Sciatic nerve (tissue), 2 donors: ENCODE results near the gene TRIM13. TPM values are rescaled to one million over a fixed set of nuclear protein-coding genes. Genes with fewer than 3 reads are reported as not detected.
"Not testable (repeated sequence)": the region's sequence is repeated elsewhere in the genome, so short reads cannot be mapped to it uniquely, and the experiment has no call there.

Experiments
- ATAC-seq: fragments of 200-7000 bp; cut with Tn5 transposase; one replicate; pipeline ENCODE4 v1.9.1; 2020; ENCODE audit warnings: mild to moderate bottlenecking, moderate library complexity
- DNase-seq: peaks from one replicate; pipeline ENCODE4 v3.0.0-alpha.2; 2020; ENCODE audit warnings: low spot score
- intact Hi-C: fragments of 100-400 bp; cut with DNase I; formaldehyde crosslinking; loops from one replicate; pipeline ENCODE4 v1.14.2; 2022
- microRNA-seq: library from miRNA; unstranded; fragments of <30 nt; microRNA quantifications from one replicate; pipeline ENCODE4 v1.2.0, GENCODE V29; 2020
- total RNA-seq: library from RNA; stranded (reverse); fragmentation: NEBNext Ultra II Directional; extraction: Animal tissue kit (Norgen Biotek cat#: 25700); gene quantifications from one replicate; pipeline ENCODE4 v1.2.1, GENCODE V29; 2021
- donor health status: DM: no; HTN: no; CAD: no.
- donor health status: DM: no; HTN: no; CAD: no.

The TRIM13 gene
- total RNA-seq, 1 donor from 2014 or later: 25.1 TPM

DNA sequence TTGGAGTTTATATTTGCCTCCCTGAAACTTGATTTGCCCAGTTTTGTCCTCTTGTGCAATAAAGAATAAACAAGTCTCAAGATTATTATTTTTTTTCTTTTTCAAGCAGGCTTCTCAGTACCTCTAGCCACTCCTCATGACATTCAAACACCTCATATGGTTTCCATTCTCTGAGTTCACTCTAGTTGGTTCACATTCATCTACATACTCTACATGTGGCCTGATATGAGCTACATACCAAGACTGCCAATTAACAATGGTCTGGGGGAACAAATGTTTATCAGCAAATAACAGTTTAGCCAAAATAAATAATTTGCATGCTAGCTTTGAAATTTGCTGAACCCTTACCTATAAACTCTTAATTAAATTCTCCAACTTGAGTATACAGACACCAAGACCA lies 40.9 kb downstream of the TRIM13 start:
- intact Hi-C loops: no loop called here
- no peak for ATAC-seq
- DNase-seq: no peak

DNA sequence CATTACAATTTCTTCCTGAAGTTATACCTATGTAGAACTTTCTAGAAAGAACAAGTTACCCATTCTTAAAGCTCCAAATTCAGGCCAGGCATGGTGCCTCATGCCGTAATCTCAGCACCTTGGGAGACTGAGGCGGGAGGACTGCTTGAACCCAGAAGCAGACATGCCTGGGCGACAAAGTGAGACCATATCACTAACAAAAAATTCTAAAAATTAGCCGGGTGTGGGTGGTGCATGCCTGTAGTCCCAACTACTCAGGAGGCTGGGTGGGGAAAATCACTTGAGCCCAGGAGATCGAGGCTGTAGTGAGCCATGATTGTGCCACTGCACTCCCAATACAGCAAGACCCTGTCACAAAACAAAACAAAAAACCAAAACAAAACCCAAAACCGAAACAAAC lies 41.4 kb downstream of the TRIM13 start:
- DNase-seq: no peak
- ATAC-seq: no peak
- intact Hi-C loops: no loop called here

DNA sequence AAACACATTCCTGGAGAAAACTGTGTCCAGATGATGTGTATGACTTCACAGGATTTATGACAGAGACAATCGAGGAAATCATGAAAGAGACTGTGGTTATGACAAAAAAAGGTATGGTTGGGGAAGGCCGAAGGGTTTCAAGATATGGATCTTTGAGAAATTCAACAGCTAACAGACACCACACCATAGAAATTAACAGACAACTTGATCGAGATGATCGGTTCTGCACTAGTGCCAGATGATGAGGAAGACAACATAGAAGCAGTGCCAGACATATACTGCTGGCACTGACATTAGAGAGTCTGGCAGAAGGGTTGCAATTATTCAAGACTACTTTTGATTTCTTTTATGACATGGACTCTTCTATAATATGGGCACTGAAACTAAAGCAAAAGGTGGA lies 55.6 kb downstream of the TRIM13 start:
- ATAC-seq: no peak
- intact Hi-C loops: no loop called here

DNA sequence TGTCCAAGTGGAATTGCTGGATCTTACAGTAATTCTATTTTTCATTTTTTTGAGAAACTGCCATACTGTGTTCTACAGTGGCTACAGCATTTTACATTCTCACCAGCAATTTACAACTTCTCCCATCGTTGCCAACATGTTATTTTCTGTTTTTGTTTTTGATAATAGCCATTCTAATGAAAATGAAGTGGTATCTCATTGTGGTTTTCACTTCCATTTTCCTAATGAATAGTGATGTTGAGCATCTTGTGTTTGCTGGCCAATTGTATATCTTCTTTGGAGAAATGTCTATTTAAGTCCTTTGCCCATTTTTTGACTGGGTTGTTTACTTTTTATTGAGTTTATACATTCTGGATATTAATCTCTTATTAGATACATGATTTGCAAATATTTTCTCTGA lies 57.0 kb downstream of the TRIM13 start:
- no peak for ATAC-seq
- intact Hi-C loops: no loop called here

More for the DNA sequence above, 55.6 kb downstream of the TRIM13 start:
- DNase-seq: no peak

DNA sequence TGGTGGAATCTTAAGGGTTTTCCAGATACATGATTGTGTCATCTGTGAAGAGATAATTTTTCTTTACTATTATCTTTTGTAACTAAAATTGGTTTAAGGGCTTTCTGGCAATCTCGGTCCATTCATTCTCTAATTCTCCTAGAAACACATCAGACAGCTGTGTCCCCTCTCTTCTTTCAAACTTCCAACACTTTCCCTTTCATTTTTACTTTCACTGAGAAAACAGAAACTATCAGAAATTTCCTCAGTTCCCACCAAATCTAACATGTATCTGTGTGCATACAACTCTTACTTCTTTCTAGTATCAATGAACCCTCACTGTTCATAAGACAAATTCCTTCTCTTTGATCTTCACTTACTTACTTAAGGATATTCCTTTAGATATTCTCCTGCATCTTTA lies 58.6 kb downstream of the TRIM13 start:
- intact Hi-C loops: no loop called here
- ATAC-seq: no peak

More for the DNA sequence above, 57.0 kb downstream of the TRIM13 start:
- no peak for DNase-seq

DNA sequence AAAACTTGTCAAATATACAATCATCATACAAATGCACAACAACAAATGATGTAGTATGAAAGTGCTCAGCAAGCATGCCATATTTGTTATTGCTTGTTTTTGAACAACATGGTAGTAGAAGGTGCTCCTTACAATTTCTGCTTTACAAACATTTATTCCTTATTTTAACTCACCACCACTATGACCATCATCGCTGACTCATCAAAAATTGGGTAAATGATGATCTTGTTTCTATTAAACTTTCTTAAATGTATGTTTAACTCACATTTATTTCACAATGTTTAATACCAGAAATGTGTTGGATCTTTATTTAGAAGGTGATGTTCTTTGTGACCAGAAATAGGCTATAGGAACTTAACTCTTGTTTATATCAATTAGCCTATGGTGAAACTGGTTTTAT lies 63.9 kb downstream of the TRIM13 start:
- DNase-seq (no peak), ATAC-seq (no peak)
- intact Hi-C loops: no loop called here

More for the DNA sequence above, 58.6 kb downstream of the TRIM13 start:
- DNase-seq: no peak

DNA sequence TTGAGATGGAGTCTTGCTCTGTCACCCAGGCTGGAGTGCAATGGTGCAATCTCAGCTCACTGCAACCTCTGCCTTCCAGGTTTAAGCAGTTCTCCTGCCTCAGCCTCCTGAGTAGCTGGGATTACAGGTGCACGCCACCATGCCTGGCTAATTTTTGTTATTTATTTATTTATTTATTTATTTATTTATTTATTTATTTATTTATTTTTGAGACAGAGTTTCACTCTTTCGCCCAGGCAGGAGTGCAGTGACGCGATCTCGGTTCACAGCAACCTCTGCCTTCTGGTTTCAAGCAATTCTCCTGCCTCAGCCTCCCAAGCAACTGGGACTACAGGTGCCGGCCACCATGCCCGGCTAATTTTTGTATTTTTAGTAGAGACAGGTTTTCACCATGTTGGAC lies 65.5 kb downstream of the TRIM13 start:
- DNase-seq, intact Hi-C loops, ATAC-seq: not testable (repeated sequence)

DNA sequence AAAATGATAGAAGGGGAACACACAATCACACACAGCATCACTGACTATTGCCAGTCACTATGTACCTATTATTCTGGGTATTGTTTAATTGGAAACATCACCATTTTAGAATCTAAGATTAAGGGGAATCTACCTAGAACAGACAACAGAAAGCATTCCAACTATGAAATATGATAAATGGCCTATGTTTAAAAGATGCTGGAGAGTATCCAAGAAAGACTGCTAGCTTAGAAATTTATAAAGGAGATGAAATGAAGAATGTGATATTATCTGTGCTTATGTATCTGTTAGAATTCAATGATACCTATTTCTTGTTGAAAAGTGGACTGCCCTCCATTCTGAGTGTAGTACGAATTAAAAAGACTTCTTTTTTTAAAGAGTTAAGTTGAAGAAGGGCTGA lies 68.9 kb downstream of the TRIM13 start:
- intact Hi-C loops: no loop called here
- ATAC-seq: no peak
- no peak for DNase-seq

Small RNA genes within 50 kb of the gene (microRNA-seq; reads per million reads assigned to microRNA genes)
- gene MIR15A: 2,136 reads per million, percentile 88 among the genes with 10 or more reads in this experiment
- 248 reads per million, percentile 68 among the genes with 10 or more reads in this experiment for gene MIR16-1
- 1,599 reads per million, percentile 87 among the genes with 10 or more reads in this experiment for gene MIR3613

Other genes starting within 250 kb of the TRIM13 start
- gene KPNA3, start 204.4 kb upstream of the TRIM13 start, total RNA-seq: 31.7 TPM
- gene SPRYD7, start 60.7 kb upstream of the TRIM13 start, total RNA-seq: 7.8 TPM
- gene KCNRG, start 18.4 kb downstream of the TRIM13 start, total RNA-seq: 0.45 TPM